B cell (primary cell): Measurements from ENCODE around the gene SLC15A3. TPM values are rescaled to one million over a fixed set of nuclear protein-coding genes. Genes with fewer than 3 reads are reported as not detected.

Experiments
- ATAC-seq: fragments of 200-7000 bp; cut with Tn5 transposase; one replicate; pipeline ENCODE4 v1.10.0; 2021; ENCODE audit warnings: low read depth, mild to moderate bottlenecking, moderate number of reproducible peaks, moderate library complexity
- CTCF ChIA-PET: fragments of 350-600 bp; sonication (Branson Sonifier 250); formaldehyde crosslinking; loops from one replicate; lab custom pipeline; 2021; ENCODE audit warnings: antibody characterized with exemption, inconsistent platforms; lab: Charles Lee
- POLR2A ChIA-PET: fragments of 350-600 bp; sonication (Branson Sonifier 250); formaldehyde crosslinking; loops from one replicate; lab custom pipeline; 2021; ENCODE audit warnings: antibody characterized with exemption; lab: Charles Lee
- DNase-seq: peaks from one replicate; pipeline ENCODE4 v3.0.0; 2013
- H2AFZ ChIP-seq: 2 replicates; pipeline ENCODE4 v1.6.1; 2012; ENCODE audit warnings: mild to moderate bottlenecking, low read depth, low read length; ENCODE audit not compliant: insufficient read depth, poor library complexity, severe bottlenecking
- H3K27ac ChIP-seq, 2 donors: 1 replicate in 1 of 2; 2 replicates in 1 of 2; pipeline ENCODE4 v1.5.1; 2012 to 2013; ENCODE audit warnings: low read length in 2 of 2, mild to moderate bottlenecking in 2 of 2, moderate library complexity in 1 of 2
- H3K27me3 ChIP-seq, 4 experiments: fragments of 200-600 bp in 1 of 4; sonication (generic) in 1 of 4; replicated peaks in 1 of 4; 1 replicate in 2 of 4; 2 replicates in 2 of 4; pipeline versions ENCODE4 v1.6.1 to v1.7.0; 2013 to 2016; ENCODE audit warnings: low read length in 3 of 4, mild to moderate bottlenecking in 2 of 4, mixed read lengths in 1 of 4, moderate library complexity in 1 of 4; ENCODE audit not compliant: insufficient read depth in 4 of 4, control insufficient read depth in 3 of 4; ENCODE audit errors: control extremely low read depth in 1 of 4
- H3K36me3 ChIP-seq, 2 experiments: replicated peaks in 1 of 2; 1 replicate in 1 of 2; 2 replicates in 1 of 2; pipeline versions ENCODE4 v1.6.1 to v1.7.1; 2013; ENCODE audit warnings: low read length in 1 of 2; ENCODE audit not compliant: insufficient read depth in 2 of 2, control insufficient read depth in 1 of 2; ENCODE audit errors: control extremely low read depth in 1 of 2, extremely low read depth in 1 of 2
- H3K4me1 ChIP-seq, 2 donors: fragments of 200-600 bp in 1 of 2; sonication (generic) in 1 of 2; 1 replicate in 1 of 2; 2 replicates in 1 of 2; pipeline versions ENCODE4 v1.5.1 to v1.6.1; 2013 to 2017; ENCODE audit warnings: low read length in 2 of 2; ENCODE audit not compliant: control insufficient read depth in 2 of 2, insufficient read depth in 2 of 2
- H3K4me2 ChIP-seq: replicated peaks from 2 replicates; pipeline ENCODE3; 2012; ENCODE audit warnings: mild to moderate bottlenecking, low read depth, low read length; ENCODE audit not compliant: poor library complexity, severe bottlenecking
- H3K4me3 ChIP-seq, 5 experiments: fragments of 200-600 bp in 1 of 5; sonication (generic) in 1 of 5; 1 replicate in 3 of 5; 2 replicates in 2 of 5; pipeline versions ENCODE4 v1.5.1 to v1.7.0; 2011 to 2016; ENCODE audit warnings: low read length in 4 of 5, mild to moderate bottlenecking in 4 of 5, low read depth in 2 of 5, control low read depth in 1 of 5, moderate library complexity in 1 of 5; ENCODE audit not compliant: insufficient read depth in 1 of 5; ENCODE audit errors: control extremely low read depth in 1 of 5, extremely low read depth in 1 of 5
- H3K79me2 ChIP-seq: fragments of 200-600 bp; sonication (generic); one replicate; pipeline ENCODE4 v1.6.0; 2016; ENCODE audit warnings: low read length; ENCODE audit not compliant: control insufficient read depth, insufficient read depth
- H3K9ac ChIP-seq: fragments of 200-600 bp; sonication (generic); 2 replicates; pipeline ENCODE4 v1.6.1; 2017; ENCODE audit warnings: mild to moderate bottlenecking, low read length, moderate library complexity
- H3K9me3 ChIP-seq, 3 donors: one replicate each; pipeline versions ENCODE4 v1.6.1 to v1.7.1; 2013; ENCODE audit warnings: low read length in 2 of 3; ENCODE audit not compliant: control insufficient read depth in 2 of 3, insufficient read depth in 1 of 3; ENCODE audit errors: control extremely low read depth in 1 of 3
- H4K20me1 ChIP-seq: 2 replicates; pipeline ENCODE4 v1.6.0; 2012; ENCODE audit warnings: mild to moderate bottlenecking, low read length; ENCODE audit not compliant: insufficient read depth, control insufficient read depth, poor library complexity, severe bottlenecking
- H3K27ac Mint-ChIP-seq: one replicate; pipeline ENCODE4 v1.8.0; 2021; ENCODE audit warnings: mixed read lengths
- H3K27me3 Mint-ChIP-seq: one replicate; pipeline ENCODE4 v1.8.0; 2021; ENCODE audit warnings: mixed read lengths
- H3K4me1 Mint-ChIP-seq: one replicate; pipeline ENCODE4 v1.8.0; 2021; ENCODE audit warnings: mixed read lengths
- H3K4me3 Mint-ChIP-seq: one replicate; pipeline ENCODE4 v1.8.0; 2021; ENCODE audit warnings: mixed read lengths
- H3K9me3 Mint-ChIP-seq: one replicate; pipeline ENCODE4 v1.8.0; 2022; ENCODE audit warnings: mixed read lengths; ENCODE audit not compliant: insufficient read depth
- EZH2 ChIP-seq: IDR thresholded peaks from 2 replicates; pipeline ENCODE4 v1.6.1; 2012; ENCODE audit warnings: borderline replicate concordance, low read depth, mild to moderate bottlenecking, moderate library complexity, low read length; ENCODE audit not compliant: insufficient read depth, poor library complexity, severe bottlenecking
- WGBS: methylation state at CpG from one replicate; pipeline ENCODE4 v1.1.5; 2013; ENCODE audit warnings: missing lambda C conversion rate; ENCODE audit not compliant: insufficient coverage; 5-methylcytosine and 5-hydroxymethylcytosine counted together
- intact Hi-C: fragments of 100-400 bp; cut with micrococcal nuclease; formaldehyde crosslinking; loops from one replicate; pipeline ENCODE4 v1.10.0; 2022
- polyA plus RNA-seq: library from polyadenylated mRNA; depleted of rRNA; stranded (reverse); fragments of >200 nt; gene quantifications from 2 replicates; pipeline ENCODE4 v1.2.3, GENCODE V29; 2012
- total RNA-seq, 2 donors: library from RNA; stranded (reverse); fragments of 120-200 nt in 1 of 2; gene quantifications; 1 replicate in 1 of 2; 2 replicates in 1 of 2; pipeline versions ENCODE4 v1.2.3 to v1.2.4, GENCODE V29; 2013 to 2022
- TF ChIP-seq, protein P1 (sequence below): fragments of 200-600 bp; IDR thresholded peaks from one replicate; pipeline ENCODE4 v1.8.0; 2022; ENCODE audit warnings: antibody characterized with exemption, mild to moderate bottlenecking

SLC15A3 gene
- total and polyA plus RNA-seq, 2 donors (not counting 1 experiment from before 2014, with no cell fraction given), result 61.5 to 91.4 TPM

DNA sequence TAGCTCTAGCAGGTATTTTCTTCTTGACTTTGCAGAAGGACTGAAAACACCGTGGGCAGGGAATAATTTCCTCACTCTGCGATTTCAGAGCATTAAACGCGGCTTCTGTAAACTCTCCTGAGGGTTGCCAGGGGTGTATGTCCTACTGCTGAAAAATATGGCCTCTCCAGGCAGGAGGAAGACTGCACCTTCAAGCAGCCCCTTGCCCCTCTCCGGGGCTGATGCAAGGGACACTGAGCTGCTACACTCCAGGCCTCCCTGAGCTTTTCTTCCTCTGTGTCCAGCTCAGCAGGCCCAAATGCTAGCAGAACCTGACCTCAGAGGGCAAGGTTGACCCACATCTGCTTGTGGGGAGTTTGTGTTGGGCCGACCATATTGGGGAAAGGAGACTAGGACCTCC lies 21.7 kb upstream of the SLC15A3 start:
- CTCF ChIA-PET, result interaction anchor here (0.8 kb wide), 1 partner anchor 214 kb away, joined by 5 read pairs; no protein-coding TSS in a partner anchor
- Mint-ChIP-seq H3K4me1 (peaks cover 48% of the 10 kb centered on the region), H3K27me3 (no peaks in the 10 kb centered on the region), H3K9me3 (no peaks in the 10 kb centered on the region), H3K4me3 (no peak overlapping the region), H3K27ac (peak overlapping the region; percentile 20)
- POLR2A ChIA-PET, result interaction anchor here (0.6 kb wide), 1 partner anchor 12 kb away, joined by 9 read pairs; no protein-coding TSS in a partner anchor
- peak overlapping the region; percentile 73 for H3K4me2 ChIP-seq
- H3K36me3 ChIP-seq, result no peaks in the 10 kb centered on the region
- peaks cover 24% of the 10 kb centered on the region for H3K79me2 ChIP-seq
- no peak for DNase-seq
- no peaks in the 10 kb centered on the region for H3K27me3 ChIP-seq
- H4K20me1 ChIP-seq, result no peaks in the 10 kb centered on the region
- H3K4me1 ChIP-seq, result peaks cover 40 to 44% of the 10 kb centered on the region in 2 donors
- no peaks in the 10 kb centered on the region for H3K9me3 ChIP-seq
- TF ChIP-seq EZH2, result no peak
- TF ChIP-seq, protein P1, sequence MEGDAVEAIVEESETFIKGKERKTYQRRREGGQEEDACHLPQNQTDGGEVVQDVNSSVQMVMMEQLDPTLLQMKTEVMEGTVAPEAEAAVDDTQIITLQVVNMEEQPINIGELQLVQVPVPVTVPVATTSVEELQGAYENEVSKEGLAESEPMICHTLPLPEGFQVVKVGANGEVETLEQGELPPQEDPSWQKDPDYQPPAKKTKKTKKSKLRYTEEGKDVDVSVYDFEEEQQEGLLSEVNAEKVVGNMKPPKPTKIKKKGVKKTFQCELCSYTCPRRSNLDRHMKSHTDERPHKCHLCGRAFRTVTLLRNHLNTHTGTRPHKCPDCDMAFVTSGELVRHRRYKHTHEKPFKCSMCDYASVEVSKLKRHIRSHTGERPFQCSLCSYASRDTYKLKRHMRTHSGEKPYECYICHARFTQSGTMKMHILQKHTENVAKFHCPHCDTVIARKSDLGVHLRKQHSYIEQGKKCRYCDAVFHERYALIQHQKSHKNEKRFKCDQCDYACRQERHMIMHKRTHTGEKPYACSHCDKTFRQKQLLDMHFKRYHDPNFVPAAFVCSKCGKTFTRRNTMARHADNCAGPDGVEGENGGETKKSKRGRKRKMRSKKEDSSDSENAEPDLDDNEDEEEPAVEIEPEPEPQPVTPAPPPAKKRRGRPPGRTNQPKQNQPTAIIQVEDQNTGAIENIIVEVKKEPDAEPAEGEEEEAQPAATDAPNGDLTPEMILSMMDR, result no peak
- H3K4me3 ChIP-seq, result no peak overlapping the region
- intact Hi-C loops, result no loop called here
- no peak for ATAC-seq
- WGBS, result 87% methylated on average over 6 of the region's 6 CpGs
- no peak overlapping the region for H3K9ac ChIP-seq
- H2AFZ ChIP-seq, result no peak overlapping the region
- no peak overlapping the region for H3K27ac ChIP-seq

DNA sequence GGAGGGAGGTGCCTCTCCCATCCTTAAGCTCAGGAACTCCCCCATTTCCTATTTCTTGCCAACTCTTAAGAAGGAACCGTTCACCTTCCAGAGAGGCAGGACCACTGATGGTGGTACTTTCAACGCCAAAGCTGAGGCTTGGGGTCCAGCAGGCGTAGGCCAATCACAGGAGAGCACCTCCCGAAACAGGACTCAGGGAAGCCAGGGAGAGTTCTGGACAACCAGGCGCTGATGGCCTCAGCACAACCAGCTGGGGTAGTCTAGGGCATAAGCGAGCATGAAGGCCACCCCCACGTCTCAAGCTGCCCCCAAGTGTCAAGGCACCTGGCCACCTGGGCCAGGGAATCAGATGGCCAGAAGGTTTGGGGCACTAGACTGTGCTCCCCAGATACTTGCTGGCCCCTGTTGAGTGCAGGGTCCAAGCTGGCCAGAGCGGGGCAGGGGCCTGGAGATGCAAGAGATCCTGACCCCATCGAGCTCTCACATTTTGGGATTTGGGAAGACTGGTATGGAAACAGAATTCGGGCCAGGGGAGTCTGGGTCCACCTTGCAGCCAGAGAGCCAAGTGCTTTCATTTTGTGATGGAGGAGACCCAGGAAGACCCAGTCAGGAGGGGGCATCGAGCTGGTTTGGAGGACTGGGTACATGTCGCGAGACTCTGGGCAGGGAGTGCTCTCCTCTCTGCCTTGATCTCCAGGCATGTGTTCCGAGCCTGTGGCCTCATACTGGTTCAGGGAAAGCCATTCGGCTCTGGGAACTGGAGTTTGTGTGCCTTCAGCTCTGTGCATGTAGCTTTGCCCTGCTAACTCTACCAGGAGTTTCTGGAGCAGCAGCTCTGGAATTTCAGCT lies 20.4 kb upstream of the SLC15A3 start:
- Histone ChIP-seq H3K79me2 (peaks cover 24% of the 10 kb centered on the region), H3K4me2 (peak overlapping the region; percentile 73), H3K36me3 (no peaks in the 10 kb centered on the region), H4K20me1 (no peaks in the 10 kb centered on the region), H3K27me3 (no peaks in the 10 kb centered on the region), H3K4me1 (peaks cover 31 to 36% of the 10 kb centered on the region in 2 donors), H2AFZ (peak overlapping the region; percentile 78), H3K9ac (peak overlapping the region; percentile 50), H3K27ac (peak overlapping the region; percentile 53 to 64), H3K4me3 (peak overlapping the region in 4 of 5 experiments; percentile 41 to 60 (median 46)), H3K9me3 (peaks cover 0 to 4% (median 1%) of the 10 kb centered on the region in 3 donors)
- Mint-ChIP-seq H3K27ac (peak overlapping the region; percentile 15), H3K9me3 (no peaks in the 10 kb centered on the region), H3K4me1 (peaks cover 37% of the 10 kb centered on the region), H3K4me3 (peak overlapping the region; percentile 44), H3K27me3 (no peaks in the 10 kb centered on the region)
- WGBS, result 88% methylated on average over 15 of the region's 15 CpGs
- intact Hi-C loops, result no loop called here
- no peak for TF ChIP-seq EZH2
- TF ChIP-seq, protein P1, result no peak
- CTCF ChIA-PET, result interaction anchor here (0.6 to 6.0 kb wide), 5 partner anchors 13 to 214 kb away, joined by 3 to 53 read pairs (median 8); no protein-coding TSS in a partner anchor
- no peak for ATAC-seq
- DNase-seq, result no peak
- POLR2A ChIA-PET, result interaction anchor here (0.5 to 2.3 kb wide), 3 partner anchors 57 to 119 kb away, joined by 3 to 10 read pairs (median 4); no protein-coding TSS in a partner anchor
